GM13976 (cell line): ENCODE data around the gene TTLL12.

Experiments used
- DNase-seq: peaks from one replicate; pipeline ENCODE4 v3.0.0; 2012; ENCODE audit warnings: low spot score
- in situ Hi-C: fragments of 300-500 bp; cut with MboI; formaldehyde crosslinking; loops from one replicate; pipeline ENCODE4 v1.12.0; 2022; ENCODE audit warnings: low sequenced_read_pairs, mixed read lengths, inconsistent platforms; ENCODE audit not compliant: unreplicated experiment
- TF ChIP-seq, protein P1 (sequence below): IDR thresholded peaks from 2 replicates; pipeline ENCODE4 v1.5.1; 2012; ENCODE audit warnings: borderline replicate concordance, mild to moderate bottlenecking; ENCODE audit not compliant: insufficient read depth; ENCODE audit errors: extremely low read depth, missing control alignments, control extremely low read depth

Gene TTLL12

DNA sequence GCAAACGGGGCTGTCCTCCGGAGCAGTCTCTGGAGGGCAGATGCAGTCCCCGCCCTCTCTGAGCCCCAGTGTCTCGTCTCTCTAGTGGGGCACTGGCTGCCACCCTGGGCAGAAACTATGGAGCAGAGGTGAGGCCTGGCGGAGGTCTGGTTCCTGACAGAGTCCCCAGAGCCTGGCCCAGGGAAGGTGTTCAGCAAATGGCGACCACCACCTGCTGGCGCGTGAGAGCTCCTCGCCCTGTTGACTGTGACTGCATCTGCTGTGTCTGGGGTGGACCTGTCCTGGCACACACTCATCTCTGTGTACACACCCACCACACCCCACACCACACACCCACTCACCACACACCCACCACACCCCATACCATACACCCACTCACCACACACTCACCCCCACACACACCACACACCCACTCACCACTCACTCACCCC, 18.3 kb upstream of the TTLL12 start:
- TF ChIP-seq, protein P1, sequence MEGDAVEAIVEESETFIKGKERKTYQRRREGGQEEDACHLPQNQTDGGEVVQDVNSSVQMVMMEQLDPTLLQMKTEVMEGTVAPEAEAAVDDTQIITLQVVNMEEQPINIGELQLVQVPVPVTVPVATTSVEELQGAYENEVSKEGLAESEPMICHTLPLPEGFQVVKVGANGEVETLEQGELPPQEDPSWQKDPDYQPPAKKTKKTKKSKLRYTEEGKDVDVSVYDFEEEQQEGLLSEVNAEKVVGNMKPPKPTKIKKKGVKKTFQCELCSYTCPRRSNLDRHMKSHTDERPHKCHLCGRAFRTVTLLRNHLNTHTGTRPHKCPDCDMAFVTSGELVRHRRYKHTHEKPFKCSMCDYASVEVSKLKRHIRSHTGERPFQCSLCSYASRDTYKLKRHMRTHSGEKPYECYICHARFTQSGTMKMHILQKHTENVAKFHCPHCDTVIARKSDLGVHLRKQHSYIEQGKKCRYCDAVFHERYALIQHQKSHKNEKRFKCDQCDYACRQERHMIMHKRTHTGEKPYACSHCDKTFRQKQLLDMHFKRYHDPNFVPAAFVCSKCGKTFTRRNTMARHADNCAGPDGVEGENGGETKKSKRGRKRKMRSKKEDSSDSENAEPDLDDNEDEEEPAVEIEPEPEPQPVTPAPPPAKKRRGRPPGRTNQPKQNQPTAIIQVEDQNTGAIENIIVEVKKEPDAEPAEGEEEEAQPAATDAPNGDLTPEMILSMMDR, result no peak
- no peak for DNase-seq
- in situ Hi-C loops, result no loop called here

DNA sequence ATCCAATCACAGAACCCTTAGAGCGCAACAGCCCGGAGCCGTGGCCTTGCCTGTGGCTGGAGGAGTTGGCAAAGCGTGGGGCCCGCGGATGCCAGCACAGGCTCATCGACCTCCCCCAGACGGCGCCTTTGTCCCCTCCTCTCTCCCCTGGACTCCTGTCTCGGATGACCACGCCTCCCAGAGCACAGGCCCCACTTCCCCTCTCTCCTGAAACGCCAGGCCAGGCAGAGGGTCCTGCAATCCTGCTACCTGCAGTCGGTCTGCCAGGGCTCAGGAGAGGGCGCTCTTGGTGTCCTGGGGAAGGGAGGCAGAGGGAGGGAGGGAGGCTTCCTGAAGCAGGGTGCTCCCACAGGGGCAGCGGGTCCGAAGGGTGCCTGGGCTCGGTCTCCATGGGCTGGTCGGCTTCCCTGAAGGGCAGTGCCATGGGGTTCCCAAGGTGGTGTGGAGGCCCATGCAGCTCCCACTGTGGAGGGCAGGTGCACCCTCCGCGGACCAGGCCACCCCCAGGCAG, 16.6 kb upstream of the TTLL12 start:
- in situ Hi-C loops, result no loop called here
- TF ChIP-seq, protein P1, result no peak
- DNase-seq, result no peak

DNA sequence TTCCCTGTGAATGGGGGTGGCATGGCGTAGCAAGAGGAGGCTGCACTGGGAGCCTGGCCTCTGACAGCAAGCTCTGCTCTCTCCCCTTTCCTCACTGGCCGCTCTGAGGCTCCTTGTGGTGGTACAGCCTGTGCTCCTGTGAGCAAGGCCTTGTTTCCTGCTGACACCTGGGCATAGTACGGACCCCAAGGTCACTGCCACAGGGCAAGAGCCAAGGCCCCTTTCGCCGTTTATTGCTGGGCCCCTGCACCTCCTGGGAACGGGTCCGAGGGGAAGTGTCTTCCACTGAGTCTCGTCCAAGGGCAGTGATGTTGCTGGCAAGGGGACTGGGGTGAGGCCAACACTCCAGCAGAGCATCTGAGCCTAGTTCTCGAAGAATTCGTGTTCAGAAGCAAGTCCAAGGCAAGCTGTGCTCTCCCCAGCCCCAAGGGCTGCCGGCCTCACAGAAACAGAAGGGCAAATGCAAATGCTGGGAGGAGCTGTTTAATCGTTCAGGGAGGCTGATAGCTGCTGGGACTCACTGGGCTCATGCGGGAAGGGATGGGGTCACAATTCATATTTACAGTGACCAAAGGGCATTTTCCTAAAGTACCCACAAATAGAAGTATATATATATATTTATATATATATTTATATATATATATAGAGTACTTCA, 15.9 kb upstream of the TTLL12 start:
- TF ChIP-seq, protein P1, result no peak
- in situ Hi-C loops, result no loop called here
- DNase-seq, result no peak

DNA sequence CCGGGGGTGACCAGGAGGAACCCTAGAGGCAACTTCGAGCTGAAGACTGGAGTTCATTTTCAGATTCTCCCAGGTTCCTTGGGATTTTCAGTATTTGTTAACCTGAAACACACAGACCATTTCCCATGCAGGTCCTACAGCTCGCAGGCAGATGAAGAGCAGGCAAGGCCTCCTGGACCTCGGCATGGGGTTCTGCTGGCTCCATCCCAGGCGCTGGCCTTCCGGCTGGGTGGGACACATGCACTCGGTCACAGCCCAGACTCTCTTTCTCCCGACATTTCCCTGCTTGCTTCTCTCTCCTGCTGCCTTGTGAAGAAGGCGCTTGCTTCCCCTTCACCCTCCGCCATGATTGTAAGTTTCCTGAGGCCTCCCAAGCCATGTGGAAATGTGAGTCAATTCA, 15.4 kb upstream of the TTLL12 start:
- no peak for DNase-seq
- in situ Hi-C loops, result no loop called here
- TF ChIP-seq, protein P1, result no peak

DNA sequence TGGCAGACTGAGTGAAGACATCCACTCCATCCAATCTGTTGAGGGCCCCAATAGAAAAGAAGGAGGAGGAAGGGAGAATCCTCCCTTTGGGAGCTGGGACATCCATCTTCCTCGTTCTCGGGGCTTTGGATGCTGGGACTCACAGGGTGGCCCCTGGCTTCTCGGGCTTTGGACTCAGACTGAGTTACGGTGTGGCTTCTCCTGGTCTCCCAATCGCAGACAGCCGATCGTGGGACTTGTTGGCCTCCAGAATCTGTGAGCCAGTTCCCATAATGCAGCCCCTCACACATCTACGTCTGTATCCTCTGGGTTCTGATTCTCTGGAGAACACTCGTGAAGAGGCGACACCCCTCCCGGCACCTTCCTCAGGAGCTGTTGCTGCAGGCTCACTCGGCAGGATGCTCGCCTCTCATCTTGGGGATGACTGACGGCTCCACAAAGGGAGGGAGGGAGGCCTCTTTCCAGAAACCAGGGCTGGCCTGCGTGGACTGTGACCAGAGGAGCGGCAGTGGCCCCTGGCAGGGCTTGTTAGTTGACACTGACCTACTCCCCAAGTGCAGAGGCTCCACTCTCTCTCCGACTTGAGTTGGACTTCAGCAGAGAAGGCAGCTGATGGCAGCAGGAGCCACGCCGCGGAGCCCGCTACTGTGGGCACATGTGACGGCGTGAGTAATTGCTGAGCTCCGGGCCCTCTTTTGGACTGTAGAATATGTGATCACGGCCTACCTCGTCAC, 14.7 kb upstream of the TTLL12 start:
- TF ChIP-seq, protein P1, result no peak
- no peak for DNase-seq
- in situ Hi-C loops, result no loop called here

DNA sequence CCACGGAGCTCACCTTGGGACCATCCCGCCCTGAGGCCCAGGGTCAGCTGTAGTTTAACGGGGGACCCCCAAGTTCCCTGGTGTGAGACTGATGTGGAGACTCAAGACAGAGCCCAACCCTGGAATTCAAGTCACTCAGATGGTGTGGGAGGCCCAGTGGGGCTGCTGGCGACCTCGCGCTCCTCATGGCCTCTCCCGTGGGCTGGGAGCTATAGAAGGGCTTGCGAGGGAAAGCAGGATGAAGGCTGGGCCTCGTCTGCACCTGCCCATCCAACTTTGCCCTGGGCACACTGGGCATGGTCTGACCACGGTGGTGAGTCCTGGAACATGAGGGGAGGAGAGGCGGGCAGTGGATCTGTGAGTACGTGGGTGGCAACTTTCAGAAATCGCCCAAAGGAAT, 13.6 kb upstream of the TTLL12 start:
- in situ Hi-C loops, result no loop called here
- DNase-seq, result no peak
- TF ChIP-seq, protein P1, result no peak

DNA sequence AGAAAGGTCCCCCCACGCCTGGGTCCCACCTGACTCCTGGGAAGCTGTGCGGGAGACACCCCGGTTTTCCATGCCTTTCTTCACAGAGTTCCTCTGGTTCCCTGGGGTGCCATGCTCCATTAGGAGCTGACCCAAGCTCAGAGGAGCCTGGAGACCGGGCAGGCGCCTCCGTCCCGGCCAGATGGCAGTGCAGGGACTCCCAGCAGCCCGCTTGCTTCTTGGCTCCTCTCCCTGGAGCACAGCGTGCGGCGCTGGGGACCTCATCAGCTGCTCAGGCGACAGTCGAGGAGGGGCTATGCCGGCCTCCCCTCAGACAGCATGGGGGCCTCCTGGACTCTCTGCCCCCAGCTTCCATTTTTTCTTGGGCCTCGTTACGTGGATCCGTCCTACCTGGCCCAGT, 13.1 kb upstream of the TTLL12 start:
- no peak for DNase-seq
- TF ChIP-seq, protein P1, result no peak
- in situ Hi-C loops, result no loop called here
